ENCODE data around the gene UNCX. TPM values are rescaled to one million over a fixed set of nuclear protein-coding genes. Genes with fewer than 3 reads are reported as not detected.
"Not testable (repeated sequence)": the region's sequence is repeated elsewhere in the genome, so short reads cannot be mapped to it uniquely, and the experiment has no call there.

Gene UNCX
- total and polyA plus RNA-seq, 2 of the 8 experiments (the other 6 are each of a cell fraction or from before 2014, with no cell fraction given) = not detected

DNA sequence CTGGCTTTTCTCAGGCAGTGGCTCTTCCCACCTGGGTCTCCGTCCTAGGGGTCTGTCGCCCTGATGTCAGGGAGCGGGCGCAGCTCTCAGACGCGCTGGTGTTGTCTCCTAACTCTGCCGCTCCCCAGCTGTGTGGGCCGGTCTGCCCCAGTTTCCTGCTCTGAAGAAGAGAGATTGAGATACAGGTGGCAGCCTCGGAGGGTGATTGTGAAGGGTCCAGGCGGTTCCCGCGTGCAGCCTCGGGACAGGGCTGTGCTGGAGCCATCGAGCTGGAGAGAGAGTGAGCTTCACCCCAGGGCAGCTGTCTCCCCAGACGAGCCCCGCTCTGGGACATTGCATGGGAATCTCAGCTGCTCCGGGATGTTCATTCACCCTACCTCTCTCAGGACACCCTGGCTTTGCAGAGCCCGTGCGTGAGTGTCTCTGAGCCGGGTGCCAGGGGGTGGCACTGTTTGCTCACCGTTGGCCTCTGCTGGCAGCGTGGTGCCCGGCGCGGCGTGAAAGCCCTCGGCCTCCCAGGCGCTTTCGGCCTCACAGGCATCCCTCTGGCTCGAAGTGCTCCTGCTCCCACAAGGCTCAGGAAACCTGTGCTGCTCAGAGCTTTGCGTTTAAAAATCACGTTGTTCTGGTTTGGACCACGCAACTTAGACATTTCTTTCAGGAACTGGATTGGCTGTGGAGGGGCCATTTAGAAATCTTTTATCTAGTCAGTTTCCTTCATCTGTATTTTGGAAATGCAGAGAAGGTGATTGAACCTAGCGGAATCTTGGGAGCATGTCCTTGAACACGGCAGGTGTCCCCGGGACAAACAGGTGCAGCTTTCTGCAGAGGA lies 38.9 kb upstream of the UNCX start (continued):
- TF ChIP-seq, protein P1, sequence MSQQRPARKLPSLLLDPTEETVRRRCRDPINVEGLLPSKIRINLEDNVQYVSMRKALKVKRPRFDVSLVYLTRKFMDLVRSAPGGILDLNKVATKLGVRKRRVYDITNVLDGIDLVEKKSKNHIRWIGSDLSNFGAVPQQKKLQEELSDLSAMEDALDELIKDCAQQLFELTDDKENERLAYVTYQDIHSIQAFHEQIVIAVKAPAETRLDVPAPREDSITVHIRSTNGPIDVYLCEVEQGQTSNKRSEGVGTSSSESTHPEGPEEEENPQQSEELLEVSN (IDR thresholded peaks at IDR 0.05) = peak; percentile 45; the same call in 1 of the 2 replicates
- TF ChIP-seq, protein P2, sequence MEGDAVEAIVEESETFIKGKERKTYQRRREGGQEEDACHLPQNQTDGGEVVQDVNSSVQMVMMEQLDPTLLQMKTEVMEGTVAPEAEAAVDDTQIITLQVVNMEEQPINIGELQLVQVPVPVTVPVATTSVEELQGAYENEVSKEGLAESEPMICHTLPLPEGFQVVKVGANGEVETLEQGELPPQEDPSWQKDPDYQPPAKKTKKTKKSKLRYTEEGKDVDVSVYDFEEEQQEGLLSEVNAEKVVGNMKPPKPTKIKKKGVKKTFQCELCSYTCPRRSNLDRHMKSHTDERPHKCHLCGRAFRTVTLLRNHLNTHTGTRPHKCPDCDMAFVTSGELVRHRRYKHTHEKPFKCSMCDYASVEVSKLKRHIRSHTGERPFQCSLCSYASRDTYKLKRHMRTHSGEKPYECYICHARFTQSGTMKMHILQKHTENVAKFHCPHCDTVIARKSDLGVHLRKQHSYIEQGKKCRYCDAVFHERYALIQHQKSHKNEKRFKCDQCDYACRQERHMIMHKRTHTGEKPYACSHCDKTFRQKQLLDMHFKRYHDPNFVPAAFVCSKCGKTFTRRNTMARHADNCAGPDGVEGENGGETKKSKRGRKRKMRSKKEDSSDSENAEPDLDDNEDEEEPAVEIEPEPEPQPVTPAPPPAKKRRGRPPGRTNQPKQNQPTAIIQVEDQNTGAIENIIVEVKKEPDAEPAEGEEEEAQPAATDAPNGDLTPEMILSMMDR (IDR thresholded peaks at IDR 0.05; ENCODE audit: control extremely low read depth in 1 of 3, insufficient read depth in 1 of 3, low read depth in 1 of 3, low read length in 3 of 3) = peak; percentile 75 to 82 (median 76)
- TF ChIP-seq RAD21 (IDR thresholded peaks at IDR 0.05 in 1 of 2, conservative IDR thresholded peaks at IDR 0.05 in 1 of 2; ENCODE audit: low read depth in 2 of 2, low read length in 2 of 2) = peak; percentile 88 to 89

DNA sequence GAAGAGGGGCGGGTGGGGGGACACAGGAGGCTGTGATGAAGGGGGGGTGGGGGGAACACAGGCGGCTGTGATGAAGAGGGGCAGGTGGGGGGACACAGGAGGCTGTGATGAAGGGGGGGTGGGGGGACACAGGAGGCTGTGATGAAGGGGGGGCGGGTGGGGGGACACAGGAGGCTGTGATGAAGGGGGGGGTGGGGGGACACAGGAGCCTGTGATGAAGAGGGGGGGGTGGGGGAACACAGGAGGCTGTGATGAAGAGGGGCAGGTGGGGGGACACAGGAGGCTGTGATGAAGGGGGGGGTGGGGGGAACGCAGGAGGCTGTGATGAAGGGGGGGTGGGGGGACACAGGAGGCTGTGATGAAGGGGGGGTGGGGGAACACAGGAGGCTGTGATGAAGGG lies 36.2 kb upstream of the UNCX start:
- WGBS, 2 experiments (ENCODE audit: extremely low coverage in 1 of 2, insufficient coverage in 1 of 2, insufficient read length in 1 of 2, insufficient replicate concordance in 2 of 2, low coverage in 1 of 2, low lambda C conversion rate in 2 of 2, missing lambda C conversion rate in 1 of 2) = no CpG with 5 or more reads among the region's 4 CpGs
- H2AK5ac ChIP-seq (ENCODE audit: low read depth, low read length); H3K36me3 ChIP-seq (ENCODE audit: control insufficient read depth in 2 of 4, insufficient read depth in 4 of 4, low read length in 3 of 4); CTCF ChIA-PET (ENCODE audit: partially characterized antibody); H3K14ac ChIP-seq (ENCODE audit: insufficient read length); H3K27me3 ChIP-seq (replicated peaks in 1 of 4; ENCODE audit: control insufficient read depth in 3 of 4, extremely low read depth in 1 of 4, insufficient read depth in 3 of 4, low read length in 3 of 4); H3K18ac ChIP-seq (ENCODE audit: extremely low read depth, low read length); POLR2A ChIA-PET (ENCODE audit: partially characterized antibody); FAIRE-seq; H3K27ac ChIP-seq (ENCODE audit: low read depth, low read length); H4K5ac ChIP-seq (ENCODE audit: insufficient read length, low read depth, low read length); H3K9ac ChIP-seq (replicated peaks in 1 of 4; ENCODE audit: extremely low read depth in 1 of 4, low read depth in 3 of 4, low read length in 3 of 4); H4K8ac ChIP-seq (ENCODE audit: extremely low read depth, insufficient read depth, low read length); H2AFZ ChIP-seq (ENCODE audit: low read length); H2BK20ac ChIP-seq (ENCODE audit: low read length); H3K9me3 ChIP-seq (ENCODE audit: insufficient read depth in 2 of 2, low read depth in 1 of 2, low read length in 1 of 2); H2BK120ac ChIP-seq (replicated peaks; ENCODE audit: low read depth, low read length); H2BK15ac ChIP-seq (ENCODE audit: low read length); H3K23me2 ChIP-seq (ENCODE audit: low read depth, low read length); H4K91ac ChIP-seq (replicated peaks; ENCODE audit: insufficient read length, low read length); H3K4ac ChIP-seq (replicated peaks; ENCODE audit: insufficient read length, low read depth, low read length); H3K4me2 ChIP-seq (ENCODE audit: insufficient read depth in 1 of 2, low read depth in 2 of 2, low read length in 2 of 2); H3K4me1 ChIP-seq (replicated peaks in 1 of 4; ENCODE audit: control insufficient read depth in 3 of 4, insufficient read depth in 4 of 4, low read length in 3 of 4); H4K20me1 ChIP-seq (replicated peaks in 1 of 2; ENCODE audit: control insufficient read depth in 1 of 2, insufficient read depth in 2 of 2, low read length in 2 of 2); H3K56ac ChIP-seq (replicated peaks; ENCODE audit: insufficient read length, low read depth, low read length); H2BK12ac ChIP-seq (ENCODE audit: low read depth, low read length); H2BK5ac ChIP-seq (ENCODE audit: low read depth, low read length); DNase-seq (ENCODE audit: low read depth in 1 of 2, low spot score in 2 of 2); H3K23ac ChIP-seq (ENCODE audit: insufficient read length); H3K79me1 ChIP-seq (ENCODE audit: low read depth, low read length); H3K4me3 ChIP-seq (ENCODE audit: extremely low read depth in 1 of 4, insufficient read depth in 2 of 4, low read depth in 3 of 4, low read length in 4 of 4); H3K79me2 ChIP-seq (ENCODE audit: control insufficient read depth in 1 of 2, insufficient read depth in 2 of 2, low read length in 2 of 2): not testable (repeated sequence)
